ENCODE results near the gene BRICD5. TPM values are rescaled to one million over a fixed set of nuclear protein-coding genes. Genes with fewer than 3 reads are reported as not detected.

The BRICD5 gene
- total and polyA plus RNA-seq, 2 of the 13 experiments (the other 11 are each of a cell fraction or from before 2014, with no cell fraction given), result 1.6 to 5.8 TPM

GRCh38 chr16:2210386-2211365 lies at the start of gene BRICD5 (continued):
- TF ChIP-seq REL (CRISPR knock-in tag; conservative IDR thresholded peaks at IDR 0.05) (0 out of 2 replicates have a peak, but pooled peaks have one; percentile 34), TMF1 (CRISPR knock-in tag; IDR thresholded peaks at IDR 0.05; ENCODE audit: low read depth) (0 out of 2 replicates have a peak, but pooled peaks have one; percentile 36), BORCS8-MEF2B (CRISPR knock-in tag; IDR thresholded peaks at IDR 0.05) (0 out of 2 replicates have a peak, but pooled peaks have one; percentile 47), E2F2 (CRISPR knock-in tag; IDR thresholded peaks at IDR 0.05; ENCODE audit: borderline replicate concordance) (no peak), NR2F1 (CRISPR knock-in tag; IDR thresholded peaks at IDR 0.05) (no peak), AGO1 (IDR thresholded peaks at IDR 0.05; ENCODE audit: low read depth, low read length, poor library complexity, severe bottlenecking) (peak; percentile 91), RXRA (CRISPR knock-in tag; IDR thresholded peaks at IDR 0.05) (peak; percentile 83), TARDBP (CRISPR knock-in tag; IDR thresholded peaks at IDR 0.05) (peak; percentile 35; the same call in 1 of the 2 replicates), MAZ (IDR thresholded peaks at IDR 0.05; ENCODE audit: borderline replicate concordance, low read depth, low read length) (no peak), MAZ (CRISPR knock-in tag; IDR thresholded peaks at IDR 0.05; ENCODE audit: low read depth) (0 out of 2 replicates have a peak, but pooled peaks have one; percentile 10), ZNF564 (CRISPR knock-in tag; IDR thresholded peaks at IDR 0.05) (no peak), ZNF761 (CRISPR knock-in tag; conservative IDR thresholded peaks at IDR 0.05) (peak; percentile 63; the same call in 1 of the 2 replicates), ZNF574 (CRISPR knock-in tag; IDR thresholded peaks at IDR 0.05) (peak; percentile 45; the same call in 1 of the 2 replicates), ZNF687 (CRISPR knock-in tag; IDR thresholded peaks at IDR 0.05) (peak; percentile 60)
